ENCODE measurements around the gene ANKRD27.

Gene ANKRD27

GRCh38 chr19:32606289-32606688 lies 68.7 kb downstream of the ANKRD27 start:
- Histone ChIP-seq H3K4me3 (ENCODE audit: low read depth, low read length) (no peak overlapping the region), H3K9me3 (ENCODE audit: severe bottlenecking) (no peaks in the 10 kb centered on the region), H3K36me3 (peaks cover 8% of the 10 kb centered on the region), H3K27ac (no peak overlapping the region; the same call in 1 of the 2 replicates), H3K27me3 (ENCODE audit: insufficient read depth, low read depth, severe bottlenecking) (no peaks in the 10 kb centered on the region)
- peak; percentile 88 for DNase-seq
- no peak for TF ChIP-seq CTCF (IDR thresholded peaks at IDR 0.05; ENCODE audit: low read depth, low read length)

- no peaks in the 10 kb centered on the region for H3K9me3 ChIP-seq (ENCODE audit: severe bottlenecking)
- no peak overlapping the region for H3K27ac ChIP-seq
- no peaks in the 10 kb centered on the region for H3K27me3 ChIP-seq (ENCODE audit: insufficient read depth, low read depth, severe bottlenecking)
- no peak for DNase-seq
- H3K4me3 ChIP-seq (ENCODE audit: low read depth, low read length): no peak overlapping the region
- H3K36me3 ChIP-seq: peaks cover 8% of the 10 kb centered on the region
- TF ChIP-seq CTCF (IDR thresholded peaks at IDR 0.05; ENCODE audit: low read depth, low read length): no peak
Measured at GRCh38 chr19:32605544-32605943, 69.4 kb downstream of the ANKRD27 start.

- DNase-seq: no peak
- Histone ChIP-seq H3K27ac (no peak overlapping the region), H3K9me3 (ENCODE audit: severe bottlenecking) (no peaks in the 10 kb centered on the region), H3K27me3 (ENCODE audit: insufficient read depth, low read depth, severe bottlenecking) (no peaks in the 10 kb centered on the region), H3K4me3 (ENCODE audit: low read depth, low read length) (no peak overlapping the region), H3K36me3 (peaks cover 13% of the 10 kb centered on the region)
- TF ChIP-seq CTCF (IDR thresholded peaks at IDR 0.05; ENCODE audit: low read depth, low read length): no peak
Measured at GRCh38 chr19:32603961-32604360, 71.0 kb downstream of the ANKRD27 start.

- H3K27me3 ChIP-seq (ENCODE audit: insufficient read depth, low read depth, severe bottlenecking): no peaks in the 10 kb centered on the region
- H3K36me3 ChIP-seq: peaks cover 37% of the 10 kb centered on the region
- no peak overlapping the region for H3K27ac ChIP-seq
- H3K9me3 ChIP-seq (ENCODE audit: severe bottlenecking): no peaks in the 10 kb centered on the region
- peak; percentile 63 for TF ChIP-seq CTCF (IDR thresholded peaks at IDR 0.05; ENCODE audit: low read depth, low read length)
- no peak overlapping the region for H3K4me3 ChIP-seq (ENCODE audit: low read depth, low read length)
- DNase-seq: peak; percentile 35
Measured at GRCh38 chr19:32599736-32600157, 75.2 kb downstream of the ANKRD27 start.

- no peak for TF ChIP-seq CTCF (IDR thresholded peaks at IDR 0.05; ENCODE audit: low read depth, low read length)
- H3K9me3 ChIP-seq (ENCODE audit: severe bottlenecking): no peaks in the 10 kb centered on the region
- no peak overlapping the region for H3K4me3 ChIP-seq (ENCODE audit: low read depth, low read length)
- H3K27me3 ChIP-seq (ENCODE audit: insufficient read depth, low read depth, severe bottlenecking): no peaks in the 10 kb centered on the region
- no peak overlapping the region for H3K27ac ChIP-seq
- H3K36me3 ChIP-seq: peaks cover 42% of the 10 kb centered on the region
- DNase-seq: no peak
Measured at GRCh38 chr19:32599258-32599657, 75.7 kb downstream of the ANKRD27 start.

GRCh38 chr19:32598022-32598421 lies 77.0 kb downstream of the ANKRD27 start:
- no peak for TF ChIP-seq CTCF (IDR thresholded peaks at IDR 0.05; ENCODE audit: low read depth, low read length)
- no peaks in the 10 kb centered on the region for H3K27me3 ChIP-seq (ENCODE audit: insufficient read depth, low read depth, severe bottlenecking)
- H3K36me3 ChIP-seq: peaks cover 54% of the 10 kb centered on the region
- H3K27ac ChIP-seq: no peak overlapping the region
- DNase-seq: no peak
- no peaks in the 10 kb centered on the region for H3K9me3 ChIP-seq (ENCODE audit: severe bottlenecking)
- no peak overlapping the region for H3K4me3 ChIP-seq (ENCODE audit: low read depth, low read length)

Measured in WERI-Rb-1 (cell line).